ENCODE results near the gene LRMDA. TPM values are rescaled to one million over a fixed set of nuclear protein-coding genes. Genes with fewer than 3 reads are reported as not detected.

LRMDA gene
- total RNA-seq, 1 donor from 2014 or later, result 0.19 TPM

- Mint-ChIP-seq H3K27me3 (ENCODE audit: unreplicated experiment) (no peaks in the 10 kb centered on the region), H3K27ac (ENCODE audit: unreplicated experiment) (no peak overlapping the region), H3K4me1 (ENCODE audit: unreplicated experiment) (peaks cover 4% of the 10 kb centered on the region), H3K4me3 (ENCODE audit: unreplicated experiment) (no peak overlapping the region), H3K9me3 (ENCODE audit: unreplicated experiment) (peaks cover 4% of the 10 kb centered on the region), H3K36me3 (ENCODE audit: unreplicated experiment) (peaks cover 2% of the 10 kb centered on the region)
- no peak for DNase-seq (ENCODE audit: extremely low spot score, unreplicated experiment)
- TF ChIP-seq CTCF (IDR thresholded peaks at IDR 0.05), result no peak
These were observed 985.2 kb downstream of the LRMDA start for GRCh38 chr10:76416642-76417041.

- H3K9me3 Mint-ChIP-seq (ENCODE audit: unreplicated experiment), result no peaks in the 10 kb centered on the region
- H3K4me1 Mint-ChIP-seq (ENCODE audit: unreplicated experiment), result peaks cover 9% of the 10 kb centered on the region
- no peak overlapping the region for H3K4me3 Mint-ChIP-seq (ENCODE audit: unreplicated experiment)
- H3K27ac Mint-ChIP-seq (ENCODE audit: unreplicated experiment), result no peak overlapping the region
- DNase-seq (ENCODE audit: extremely low spot score, unreplicated experiment), result no peak
- no peaks in the 10 kb centered on the region for H3K27me3 Mint-ChIP-seq (ENCODE audit: unreplicated experiment)
- no peak for TF ChIP-seq CTCF (IDR thresholded peaks at IDR 0.05)
- H3K36me3 Mint-ChIP-seq (ENCODE audit: unreplicated experiment), result no peaks in the 10 kb centered on the region
These were observed 989.3 kb downstream of the LRMDA start for GRCh38 chr10:76420725-76421124.

- DNase-seq (ENCODE audit: extremely low spot score, unreplicated experiment), result no peak
- peaks cover 10% of the 10 kb centered on the region for H3K4me1 Mint-ChIP-seq (ENCODE audit: unreplicated experiment)
- H3K27me3 Mint-ChIP-seq (ENCODE audit: unreplicated experiment), result no peaks in the 10 kb centered on the region
- TF ChIP-seq CTCF (IDR thresholded peaks at IDR 0.05), result peak; percentile 49
- no peaks in the 10 kb centered on the region for H3K36me3 Mint-ChIP-seq (ENCODE audit: unreplicated experiment)
- H3K27ac Mint-ChIP-seq (ENCODE audit: unreplicated experiment), result no peak overlapping the region
- no peak overlapping the region for H3K4me3 Mint-ChIP-seq (ENCODE audit: unreplicated experiment)
- H3K9me3 Mint-ChIP-seq (ENCODE audit: unreplicated experiment), result no peaks in the 10 kb centered on the region
These were observed 991.3 kb downstream of the LRMDA start for GRCh38 chr10:76422769-76423168.

- H3K9me3 Mint-ChIP-seq (ENCODE audit: unreplicated experiment), result no peaks in the 10 kb centered on the region
- H3K4me1 Mint-ChIP-seq (ENCODE audit: unreplicated experiment), result peaks cover 55% of the 10 kb centered on the region
- no peak for TF ChIP-seq CTCF (IDR thresholded peaks at IDR 0.05)
- DNase-seq (ENCODE audit: extremely low spot score, unreplicated experiment), result no peak
- H3K27ac Mint-ChIP-seq (ENCODE audit: unreplicated experiment), result peak overlapping the region; percentile 95
- no peak overlapping the region for H3K4me3 Mint-ChIP-seq (ENCODE audit: unreplicated experiment)
- H3K36me3 Mint-ChIP-seq (ENCODE audit: unreplicated experiment), result peaks cover 3% of the 10 kb centered on the region
- no peaks in the 10 kb centered on the region for H3K27me3 Mint-ChIP-seq (ENCODE audit: unreplicated experiment)
These were observed 997.3 kb downstream of the LRMDA start for GRCh38 chr10:76428551-76429367.

GRCh38 chr10:76429368-76430060, 998.1 kb downstream of the LRMDA start:
- peak overlapping the region; percentile 46 for H3K4me3 Mint-ChIP-seq (ENCODE audit: unreplicated experiment)
- H3K36me3 Mint-ChIP-seq (ENCODE audit: unreplicated experiment), result peaks cover 3% of the 10 kb centered on the region
- H3K4me1 Mint-ChIP-seq (ENCODE audit: unreplicated experiment), result peaks cover 59% of the 10 kb centered on the region
- no peaks in the 10 kb centered on the region for H3K9me3 Mint-ChIP-seq (ENCODE audit: unreplicated experiment)
- peak overlapping the region; percentile 95 for H3K27ac Mint-ChIP-seq (ENCODE audit: unreplicated experiment)
- TF ChIP-seq CTCF (IDR thresholded peaks at IDR 0.05), result no peak
- no peak for DNase-seq (ENCODE audit: extremely low spot score, unreplicated experiment)
- no peaks in the 10 kb centered on the region for H3K27me3 Mint-ChIP-seq (ENCODE audit: unreplicated experiment)
